MCF 10A (cell line): ENCODE measurements around the gene LRRC7. TPM values are rescaled to one million over a fixed set of nuclear protein-coding genes. Genes with fewer than 3 reads are reported as not detected.

Source experiments
- BruUV-seq: library from RNA; stranded (reverse); fragments of 400-500 nt; replicated peaks from 2 replicates; lab custom pipeline; 2021; lab: Mats Ljungman, UMichigan
- CTCF ChIA-PET: fragments of 300-600 bp; sonication (Branson Sonifier 250); formaldehyde crosslinking; extraction: SDS; loops from one replicate; lab custom pipeline; 2021; ENCODE audit warnings: antibody characterized with exemption, inconsistent platforms; lab: Yijun Ruan, JAX
- POLR2A ChIA-PET: fragments of 300-600, 350-650 bp; sonication (Branson Sonifier 250); formaldehyde crosslinking; extraction: SDS; loops from one replicate; lab custom pipeline; 2020; ENCODE audit warnings: antibody characterized with exemption, inconsistent platforms; lab: Yijun Ruan, JAX
- DNase-seq: peaks from one replicate; pipeline ENCODE4 v3.0.0-alpha.2; 2018; ENCODE audit not compliant: unreplicated experiment
- H3K27ac Mint-ChIP-seq: one replicate; pipeline ENCODE4 v1.8.0; 2022; ENCODE audit warnings: mild to moderate bottlenecking, low read depth, mixed read lengths; ENCODE audit not compliant: unreplicated experiment
- H3K27me3 Mint-ChIP-seq: one replicate; pipeline ENCODE4 v1.8.0; 2022; ENCODE audit warnings: mixed read lengths; ENCODE audit not compliant: insufficient read depth, unreplicated experiment
- H3K36me3 Mint-ChIP-seq: one replicate; pipeline ENCODE4 v1.8.0; 2022; ENCODE audit warnings: mild to moderate bottlenecking, moderate library complexity, mixed read lengths; ENCODE audit not compliant: insufficient read depth, unreplicated experiment
- H3K4me1 Mint-ChIP-seq: one replicate; pipeline ENCODE4 v1.8.0; 2022; ENCODE audit warnings: mixed read lengths; ENCODE audit not compliant: insufficient read depth, unreplicated experiment
- H3K4me3 Mint-ChIP-seq: one replicate; pipeline ENCODE4 v1.8.0; 2022; ENCODE audit warnings: mild to moderate bottlenecking, moderate library complexity, mixed read lengths; ENCODE audit not compliant: unreplicated experiment
- H3K9me3 Mint-ChIP-seq: one replicate; pipeline ENCODE4 v1.8.0; 2022; ENCODE audit warnings: mixed read lengths; ENCODE audit not compliant: unreplicated experiment
- intact Hi-C: fragments of 100-400 bp; cut with micrococcal nuclease; formaldehyde crosslinking; loops from 2 replicates; pipeline ENCODE4 v1.14.1; 2022
- total RNA-seq: library from RNA; stranded (reverse); gene quantifications from 2 replicates; pipeline ENCODE4 v1.2.3, GENCODE V29; 2022
- TF ChIP-seq, protein P1 (sequence below): fragments of 200-600 bp; IDR thresholded peaks from one replicate; pipeline ENCODE4 v1.8.0; 2022; ENCODE audit warnings: antibody characterized with exemption, mild to moderate bottlenecking; ENCODE audit not compliant: unreplicated experiment

Gene LRRC7
- total RNA-seq, 1 experiment from 2014 or later = not detected

DNA sequence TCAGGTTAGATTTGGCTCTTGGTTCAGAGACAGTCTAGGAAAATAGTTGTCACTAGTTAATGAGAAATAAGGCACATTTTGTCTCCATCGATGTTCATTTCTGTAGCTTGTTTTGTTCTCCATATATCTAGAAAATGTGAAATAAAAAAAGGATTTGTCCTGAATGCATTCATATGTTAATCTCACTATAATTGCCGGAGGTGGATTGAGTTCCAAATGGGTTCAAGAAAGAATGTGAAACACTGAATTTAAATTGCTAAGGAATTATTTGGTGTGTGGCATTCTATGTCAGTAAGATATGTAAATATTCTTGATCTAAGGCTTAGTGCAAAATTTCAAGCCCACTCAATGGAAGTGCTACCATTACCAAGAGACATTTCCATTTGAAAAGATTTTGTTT, 176.7 kb downstream of the LRRC7 start:
- ChIA-PET CTCF (no interaction called here), POLR2A (no interaction called here)
- Mint-ChIP-seq H3K36me3 (no peaks in the 10 kb centered on the region), H3K27ac (no peak overlapping the region), H3K4me3 (no peak overlapping the region), H3K27me3 (peaks cover 86% of the 10 kb centered on the region), H3K9me3 (no peaks in the 10 kb centered on the region), H3K4me1 (peaks cover 6% of the 10 kb centered on the region)
- DNase-seq = no peak
- intact Hi-C loops = no loop called here
- no TSS peak for BruUV-seq
- TF ChIP-seq, protein P1, sequence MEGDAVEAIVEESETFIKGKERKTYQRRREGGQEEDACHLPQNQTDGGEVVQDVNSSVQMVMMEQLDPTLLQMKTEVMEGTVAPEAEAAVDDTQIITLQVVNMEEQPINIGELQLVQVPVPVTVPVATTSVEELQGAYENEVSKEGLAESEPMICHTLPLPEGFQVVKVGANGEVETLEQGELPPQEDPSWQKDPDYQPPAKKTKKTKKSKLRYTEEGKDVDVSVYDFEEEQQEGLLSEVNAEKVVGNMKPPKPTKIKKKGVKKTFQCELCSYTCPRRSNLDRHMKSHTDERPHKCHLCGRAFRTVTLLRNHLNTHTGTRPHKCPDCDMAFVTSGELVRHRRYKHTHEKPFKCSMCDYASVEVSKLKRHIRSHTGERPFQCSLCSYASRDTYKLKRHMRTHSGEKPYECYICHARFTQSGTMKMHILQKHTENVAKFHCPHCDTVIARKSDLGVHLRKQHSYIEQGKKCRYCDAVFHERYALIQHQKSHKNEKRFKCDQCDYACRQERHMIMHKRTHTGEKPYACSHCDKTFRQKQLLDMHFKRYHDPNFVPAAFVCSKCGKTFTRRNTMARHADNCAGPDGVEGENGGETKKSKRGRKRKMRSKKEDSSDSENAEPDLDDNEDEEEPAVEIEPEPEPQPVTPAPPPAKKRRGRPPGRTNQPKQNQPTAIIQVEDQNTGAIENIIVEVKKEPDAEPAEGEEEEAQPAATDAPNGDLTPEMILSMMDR = no peak

DNA sequence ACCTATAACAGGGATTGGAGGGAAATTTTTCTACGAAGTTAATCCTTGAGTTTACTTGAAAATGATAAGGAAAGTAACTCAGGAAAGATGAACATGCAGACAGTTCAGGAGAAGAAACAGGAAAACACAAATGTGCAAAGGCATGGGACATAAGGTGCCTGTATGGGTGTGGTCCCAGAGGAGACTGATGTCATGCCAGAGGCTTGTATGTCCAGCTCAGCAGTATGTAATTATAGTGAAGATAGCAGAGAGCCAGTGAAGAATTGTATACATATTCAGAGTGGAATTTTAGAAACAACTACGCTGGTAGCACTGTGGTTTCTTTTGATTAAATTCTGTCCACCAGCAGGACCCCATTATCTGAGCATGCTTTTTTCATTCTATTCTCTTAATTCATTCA, 179.5 kb downstream of the LRRC7 start:
- intact Hi-C loops = no loop called here
- ChIA-PET POLR2A (no interaction called here), CTCF (interaction anchor here (1.0 to 1.1 kb wide), 2 partner anchors 9 to 1277 kb away, joined by 3 read pairs; no protein-coding TSS in a partner anchor)
- no peak for DNase-seq
- no peaks in the 10 kb centered on the region for H3K9me3 Mint-ChIP-seq
- no peak overlapping the region for H3K4me3 Mint-ChIP-seq
- H3K4me1 Mint-ChIP-seq = peaks cover 6% of the 10 kb centered on the region
- peaks cover 84% of the 10 kb centered on the region for H3K27me3 Mint-ChIP-seq
- no TSS peak for BruUV-seq
- no peak overlapping the region for H3K27ac Mint-ChIP-seq
- TF ChIP-seq, protein P1 = no peak
- no peaks in the 10 kb centered on the region for H3K36me3 Mint-ChIP-seq

DNA sequence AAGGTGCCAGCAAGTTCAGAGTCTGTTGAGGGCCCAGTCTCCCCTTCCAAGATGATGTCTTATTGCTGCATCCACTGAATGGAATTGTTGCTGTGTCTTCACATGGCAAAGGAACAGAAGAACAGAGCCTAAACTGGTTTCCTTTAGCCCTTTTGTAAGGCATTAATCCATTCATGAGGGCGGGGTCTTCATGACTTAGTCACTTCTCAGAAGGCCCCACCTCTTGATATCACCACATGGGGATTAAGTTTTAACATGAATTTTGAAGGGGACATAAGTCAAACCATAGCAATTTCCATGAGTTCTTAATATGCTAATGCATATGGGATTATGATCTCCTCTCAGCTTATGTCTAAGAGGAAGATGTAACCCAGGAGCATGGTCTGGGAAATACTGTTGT, 182.9 kb downstream of the LRRC7 start:
- CTCF ChIA-PET = interaction anchor here (1.3 kb wide), 1 partner anchor 9 kb away, joined by 3 read pairs; no protein-coding TSS in a partner anchor
- POLR2A ChIA-PET = no interaction called here
- H3K4me1 Mint-ChIP-seq = peaks cover 6% of the 10 kb centered on the region
- no peaks in the 10 kb centered on the region for H3K36me3 Mint-ChIP-seq
- DNase-seq = no peak
- intact Hi-C loops = no loop called here
- no peak overlapping the region for H3K27ac Mint-ChIP-seq
- TF ChIP-seq, protein P1 = no peak
- peaks cover 91% of the 10 kb centered on the region for H3K27me3 Mint-ChIP-seq
- H3K9me3 Mint-ChIP-seq = no peaks in the 10 kb centered on the region
- no peak overlapping the region for H3K4me3 Mint-ChIP-seq
- no TSS peak for BruUV-seq

DNA sequence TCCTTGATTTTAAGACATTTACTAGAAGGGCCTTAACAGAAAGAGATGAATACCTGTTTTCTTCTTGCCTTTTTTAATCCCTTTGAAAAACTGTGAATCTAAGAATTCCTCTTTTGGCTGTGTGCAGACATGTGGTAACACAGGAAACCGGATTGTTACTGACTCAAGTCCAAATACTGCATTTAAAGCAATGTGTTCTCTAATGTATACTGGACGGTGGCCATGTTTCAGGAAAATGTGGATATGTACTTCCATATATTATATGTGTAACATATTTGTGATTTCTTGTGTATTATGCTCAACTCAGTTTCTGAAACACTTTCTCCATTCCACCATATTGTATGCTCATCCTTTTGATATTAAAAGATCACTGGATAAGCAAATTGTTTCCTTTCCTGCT, 185.1 kb downstream of the LRRC7 start:
- CTCF ChIA-PET = no interaction called here

More for the DNA sequence above, 185.1 kb downstream of the LRRC7 start:
- Mint-ChIP-seq H3K4me1 (no peaks in the 10 kb centered on the region), H3K27ac (no peak overlapping the region), H3K27me3 (peaks cover 93% of the 10 kb centered on the region), H3K36me3 (no peaks in the 10 kb centered on the region), H3K9me3 (no peaks in the 10 kb centered on the region), H3K4me3 (no peak overlapping the region)
- TF ChIP-seq, protein P1 = no peak
- no TSS peak for BruUV-seq
- intact Hi-C loops = no loop called here
- POLR2A ChIA-PET = no interaction called here
- DNase-seq = no peak
